Measurements from ENCODE around the gene NCAM1.
"Not testable (repeated sequence)": the region's sequence is repeated elsewhere in the genome, so short reads cannot be mapped to it uniquely, and the experiment has no call there.

NCAM1 gene

GRCh38 chr11:112961146-112961668 lies at the start of gene NCAM1:
Gene NCAM1 (plus strand): TSS chr11:112961420.
- DNase-seq = no peak

DNA sequence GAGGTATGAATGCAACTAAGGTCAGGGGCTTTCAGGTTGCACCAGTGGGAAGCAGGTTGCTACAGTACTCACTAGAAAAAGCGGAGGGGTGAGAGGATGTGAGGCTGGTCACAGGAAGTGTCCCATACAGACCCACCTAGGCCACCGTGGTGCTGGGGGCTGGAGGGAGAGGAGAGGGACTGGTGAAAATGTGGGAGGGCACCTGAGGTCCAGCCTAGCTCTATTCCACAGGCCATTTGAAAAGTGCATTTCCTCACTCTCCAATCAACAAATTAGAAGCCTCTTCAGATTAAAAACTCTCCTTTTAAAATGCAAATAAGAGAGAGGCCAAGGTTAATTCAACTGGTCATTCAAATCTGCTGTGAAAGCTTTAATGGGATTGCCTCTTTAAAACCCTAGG lies 38.6 kb upstream of the NCAM1 start:
- DNase-seq = no peak

- not testable (repeated sequence) for DNase-seq
These were observed 36.4 kb upstream of the NCAM1 start for GRCh38 chr11:112924836-112925235.

- DNase-seq = no peak
These were observed 35.5 kb upstream of the NCAM1 start for GRCh38 chr11:112925516-112926310.

DNA sequence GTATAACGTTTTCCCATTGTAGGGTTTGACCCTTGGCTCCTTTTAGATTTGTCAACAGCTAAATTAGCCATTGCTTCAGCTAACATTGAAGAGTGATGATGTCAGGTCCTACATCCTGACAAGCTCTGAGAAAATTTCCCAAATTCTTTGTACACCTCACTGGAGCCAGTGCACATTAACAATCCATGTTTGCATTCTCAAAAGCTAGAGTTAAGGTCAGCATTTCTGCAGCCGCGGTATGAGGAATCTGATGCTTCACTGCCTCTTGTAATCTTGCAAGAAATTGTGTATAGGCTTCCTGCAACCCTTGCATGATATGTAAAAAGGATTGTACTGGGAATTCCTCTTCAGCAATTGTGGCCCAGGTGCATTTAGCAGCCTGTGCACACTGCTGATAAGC lies 33.1 kb upstream of the NCAM1 start:
- no peak for DNase-seq

DNA sequence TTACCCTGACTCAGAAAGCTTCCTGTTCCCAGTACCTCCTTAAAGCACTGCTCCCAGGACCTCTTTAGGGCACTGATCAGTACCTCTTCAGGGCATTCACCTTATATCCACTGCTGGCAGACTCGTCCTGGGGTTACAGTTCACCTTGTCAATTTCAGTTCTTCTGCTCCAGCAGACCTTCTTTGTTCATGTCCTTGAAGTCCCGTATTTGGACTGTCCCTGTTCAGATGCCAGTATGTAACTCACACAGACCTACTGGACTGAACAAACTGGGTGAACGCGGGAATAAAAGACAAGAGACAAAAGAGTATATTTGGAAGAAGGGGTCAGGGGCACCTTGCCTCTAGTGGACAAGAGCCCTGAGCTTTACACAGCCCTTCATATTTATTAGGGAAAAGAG lies 31.8 kb upstream of the NCAM1 start:
- DNase-seq = no peak

DNA sequence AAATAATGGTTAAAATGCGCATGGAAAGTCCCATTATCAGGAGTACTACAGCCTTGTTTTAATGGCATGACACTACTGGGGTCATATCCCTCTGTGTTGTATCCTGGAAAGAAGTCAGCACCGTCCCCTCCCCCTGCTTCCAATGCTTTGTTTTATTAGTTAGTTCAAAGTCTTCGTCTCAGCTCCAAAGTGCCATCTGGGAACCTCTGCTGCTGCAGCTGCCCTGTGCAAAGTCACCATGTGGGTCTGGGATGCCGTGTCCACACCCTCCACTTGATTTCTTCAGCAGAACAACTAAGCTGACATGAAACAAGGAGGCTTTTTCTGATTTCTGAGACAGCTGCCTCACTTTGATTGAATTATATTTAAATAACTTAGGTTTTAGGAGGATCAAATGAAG lies 29.5 kb upstream of the NCAM1 start:
- no peak for DNase-seq

- no peak for DNase-seq
These were observed 28.6 kb upstream of the NCAM1 start for GRCh38 chr11:112932593-112932992.

DNA sequence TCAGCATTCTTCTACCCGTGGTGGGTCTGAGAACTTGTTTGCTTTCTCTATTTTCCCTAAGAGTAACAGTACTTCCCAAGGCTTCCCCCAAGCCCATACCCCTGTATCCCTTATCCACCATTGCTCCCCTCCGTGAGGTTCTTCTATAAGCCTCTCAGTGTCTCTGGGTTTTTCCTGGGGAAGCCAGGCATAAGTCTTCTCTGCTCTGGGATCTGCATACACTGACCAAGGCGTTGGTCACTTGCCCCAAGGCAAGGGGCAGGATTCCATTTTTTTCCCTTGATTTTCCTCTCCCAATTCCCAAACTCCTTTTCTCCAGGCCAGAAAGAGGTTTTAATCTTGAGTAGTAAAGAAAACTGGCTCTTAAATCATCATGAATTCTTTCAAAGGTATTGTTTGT lies 27.2 kb upstream of the NCAM1 start:
- DNase-seq = no peak

- no peak for DNase-seq
These were observed 20.1 kb upstream of the NCAM1 start for GRCh38 chr11:112941104-112941503.

DNA sequence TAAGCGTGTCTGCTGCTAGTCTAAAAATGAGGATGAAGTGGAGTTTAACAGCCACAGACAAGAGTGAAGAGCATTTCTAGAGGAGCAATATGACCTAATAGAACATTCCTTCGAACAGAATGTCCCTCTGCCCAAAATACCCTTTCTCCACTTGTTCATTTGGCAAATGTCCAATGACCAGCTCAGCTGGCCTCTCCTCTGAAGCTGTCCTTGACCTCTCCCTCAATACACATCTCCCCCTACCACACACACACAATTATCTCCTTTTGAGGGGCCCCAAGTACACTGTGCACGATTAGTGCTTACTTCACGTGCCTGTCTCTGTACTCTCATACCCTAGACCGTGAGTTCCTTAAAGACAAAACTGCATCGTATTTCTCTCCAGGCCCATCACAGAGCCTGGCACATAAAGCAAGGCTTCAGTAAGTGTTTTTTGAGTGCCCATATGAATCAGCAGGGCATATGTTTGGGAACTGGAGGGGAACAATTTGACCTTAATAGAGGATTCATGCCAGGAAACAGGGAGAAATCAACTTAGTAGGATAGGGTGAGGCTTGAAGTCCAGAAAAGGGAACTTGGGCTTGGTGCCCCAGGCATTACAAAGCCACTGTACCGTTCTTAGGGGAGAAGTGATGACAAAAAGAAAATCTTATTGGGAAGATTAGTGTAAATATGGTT lies 18.1 kb upstream of the NCAM1 start:
- DNase-seq = no peak

GRCh38 chr11:112946866-112947265 lies 14.4 kb upstream of the NCAM1 start:
- no peak for DNase-seq

- DNase-seq = no peak
These were observed 11.2 kb upstream of the NCAM1 start for GRCh38 chr11:112949781-112950575.

DNA sequence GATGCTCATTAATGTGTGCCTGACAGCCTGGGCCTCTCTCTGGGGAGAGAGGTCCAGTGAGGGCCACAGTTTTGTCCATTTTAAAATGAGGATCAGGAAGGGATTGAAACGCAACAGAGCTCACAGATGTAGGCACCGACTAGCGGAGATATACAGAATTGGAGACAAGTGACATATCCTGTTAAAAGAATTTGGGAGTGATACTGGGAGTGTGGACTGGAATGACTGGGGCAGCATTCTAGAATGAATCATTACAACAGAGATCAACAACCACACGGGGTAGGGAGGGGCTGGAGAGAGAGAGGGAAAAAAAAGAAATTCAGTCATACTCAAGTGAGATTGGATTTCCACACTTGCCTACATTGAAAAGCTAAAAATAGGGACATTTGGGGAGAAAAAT lies 2.5 kb upstream of the NCAM1 start:
- no peak for DNase-seq

DNA sequence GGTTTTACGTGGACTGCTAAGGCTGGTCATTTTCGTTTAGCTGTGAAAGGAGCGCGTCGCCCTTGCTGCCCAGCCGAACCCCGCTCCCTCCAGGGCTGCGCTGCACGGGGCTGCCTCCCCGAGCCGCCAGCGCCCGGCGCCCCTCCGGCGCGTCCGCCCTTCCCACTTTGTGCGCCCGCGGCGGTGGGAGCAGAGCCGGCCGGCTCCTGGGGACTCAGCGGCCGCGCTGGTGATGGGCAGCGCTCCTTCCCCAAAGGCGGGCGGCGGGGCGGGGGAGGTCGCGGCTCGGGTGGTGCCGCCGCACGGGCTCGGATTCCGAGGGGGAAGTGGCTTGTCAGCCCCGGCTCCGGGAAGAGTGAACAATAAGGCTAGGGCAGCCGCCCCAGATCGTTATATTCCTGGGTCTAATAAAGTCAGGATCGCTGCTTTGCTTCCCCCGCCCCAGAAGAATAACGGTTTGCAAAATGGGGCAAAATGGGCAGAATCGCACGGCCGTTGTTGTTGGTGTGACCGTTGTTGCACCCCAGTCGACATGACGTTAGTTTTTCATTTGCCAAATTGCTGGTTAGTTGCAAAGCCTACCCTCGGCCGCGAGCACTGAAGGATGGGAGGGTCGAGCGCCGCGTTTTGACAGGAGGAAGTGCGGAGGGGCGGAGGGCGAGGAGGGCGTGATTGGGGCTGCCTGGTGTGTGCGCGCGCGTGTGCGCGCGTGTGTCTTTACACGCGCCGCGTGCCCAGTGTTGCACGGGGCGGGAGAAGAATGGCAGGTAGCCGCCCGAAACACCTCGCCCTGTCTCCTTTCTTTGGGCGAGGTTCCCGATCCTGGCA lies 745 bp downstream of the NCAM1 start:
- no peak for DNase-seq

GRCh38 chr11:112962579-112963367 lies 1.6 kb downstream of the NCAM1 start:
- no peak for DNase-seq

DNA sequence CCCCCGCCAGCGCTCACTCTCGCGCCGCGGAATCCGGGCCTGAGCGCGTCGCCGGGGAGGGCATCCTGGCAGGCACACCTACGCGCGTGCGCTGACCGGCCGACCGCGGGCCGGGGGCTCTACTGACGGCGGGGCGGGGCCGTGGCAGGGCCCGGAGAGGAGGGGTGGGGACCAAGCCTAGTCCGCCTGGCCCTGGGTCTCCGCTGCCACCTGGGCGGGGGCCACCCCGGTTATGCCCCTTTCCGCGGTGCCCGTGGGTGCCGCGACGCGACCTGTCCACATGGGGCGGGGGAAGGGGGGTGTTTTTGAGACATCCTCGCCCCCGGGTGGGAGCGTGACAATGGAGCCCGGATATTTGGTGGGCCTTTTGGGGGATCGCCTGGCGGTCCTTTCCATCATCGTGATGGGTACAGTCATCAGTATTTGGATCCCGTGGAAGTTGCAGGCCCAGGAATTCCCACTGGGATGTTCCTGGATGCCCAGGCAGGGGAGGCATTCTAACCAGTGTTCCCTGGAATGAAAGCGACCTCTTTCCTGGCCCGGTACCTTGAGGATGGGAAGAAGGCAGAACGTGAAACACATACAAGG lies 2.2 kb downstream of the NCAM1 start:
- DNase-seq = no peak

- no peak for DNase-seq
These were observed 4.4 kb downstream of the NCAM1 start for GRCh38 chr11:112965656-112966055.

DNA sequence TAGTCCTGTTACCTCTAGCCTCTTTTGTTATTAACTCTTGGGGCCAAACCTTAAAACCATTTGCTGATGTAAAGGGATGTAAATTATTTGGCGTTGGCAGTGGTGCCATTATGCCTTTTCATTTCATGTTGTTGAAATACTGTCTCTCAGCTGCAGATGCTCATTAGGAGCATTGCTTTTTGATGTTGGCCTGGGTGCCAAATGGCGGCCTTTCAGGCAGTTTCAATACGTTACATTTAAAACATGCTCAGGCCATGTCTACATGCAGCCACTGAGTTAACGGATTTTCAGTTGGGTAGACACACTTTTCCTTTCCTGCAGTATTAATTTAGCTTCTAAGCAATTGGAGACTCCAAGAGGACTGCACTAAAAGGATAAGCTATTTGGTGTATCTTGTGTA lies 5.3 kb downstream of the NCAM1 start:
- DNase-seq = no peak

GRCh38 chr11:112967082-112967481 lies 5.9 kb downstream of the NCAM1 start:
- no peak for DNase-seq
